GM12878 (cell line): Measurements from ENCODE around the gene ADM2. TPM values are rescaled to one million over a fixed set of nuclear protein-coding genes. Genes with fewer than 3 reads are reported as not detected.
A peak's percentile ranks its signal among the peaks of the same experiment; 100 is the strongest.

ENCODE experiments used
- BMI1 ChIP-seq: fragments of 450-650 bp; IDR thresholded peaks from 2 replicates; pipeline ENCODE4 v1.6.1; 2016; ENCODE audit warnings: mild to moderate bottlenecking, moderate library complexity, borderline replicate concordance
- CEBPZ ChIP-seq: fragments of 150-350 bp; IDR thresholded peaks from 2 replicates; pipeline ENCODE4 v1.6.1; 2016; ENCODE audit warnings: low read depth, low read length
- CREB1 ChIP-seq: IDR thresholded peaks from 2 replicates; pipeline ENCODE4 v1.6.1; 2012; ENCODE audit warnings: low read depth, mild to moderate bottlenecking, inconsistent platforms
- E2F8 ChIP-seq: fragments of 450-650 bp; IDR thresholded peaks from 2 replicates; pipeline ENCODE4 v1.6.1; 2018; ENCODE audit warnings: mild to moderate bottlenecking, low read depth, moderate library complexity; ENCODE audit not compliant: partially characterized antibody
- ELK1 ChIP-seq: IDR thresholded peaks from 2 replicates; pipeline ENCODE4 v1.6.1; 2012; ENCODE audit warnings: low read depth, low read length, improper control_type of control experiment
- HDGF ChIP-seq: fragments of 450-650 bp; IDR thresholded peaks from 2 replicates; pipeline ENCODE4 v1.6.1; 2016; ENCODE audit warnings: antibody characterized with exemption
- IRF4 ChIP-seq: IDR thresholded peaks from 2 replicates; pipeline ENCODE4 v1.6.1; 2011; ENCODE audit warnings: low read depth, low read length
- IRF5 ChIP-seq: fragments of 450-650 bp; IDR thresholded peaks from 2 replicates; pipeline ENCODE4 v1.6.1; 2017; ENCODE audit warnings: borderline replicate concordance
- JUND ChIP-seq: IDR thresholded peaks from 2 replicates; pipeline ENCODE4 v1.6.1; 2012; ENCODE audit warnings: low read depth, mild to moderate bottlenecking, low read length, improper control_type of control experiment, moderate library complexity
- MTA2 ChIP-seq: fragments of 450-650 bp; IDR thresholded peaks from 2 replicates; pipeline ENCODE4 v1.6.1; 2016; ENCODE audit warnings: low read depth, mild to moderate bottlenecking, moderate library complexity
- POLR2A ChIP-seq: IDR thresholded peaks from 2 replicates; pipeline ENCODE4 v1.6.1; 2011; ENCODE audit warnings: low read depth, mild to moderate bottlenecking, low read length
- RAD51 ChIP-seq: fragments of 450-650 bp; IDR thresholded peaks from 2 replicates; pipeline ENCODE4 v1.6.1; 2016; ENCODE audit warnings: moderate library complexity, mild to moderate bottlenecking, inconsistent platforms
- SIX5 ChIP-seq: IDR thresholded peaks from 2 replicates; pipeline ENCODE4 v1.6.1; 2011; ENCODE audit warnings: mild to moderate bottlenecking, low read depth, low read length, moderate library complexity; ENCODE audit not compliant: severe bottlenecking
- SMAD1 ChIP-seq: fragments of 450-650 bp; IDR thresholded peaks from 2 replicates; pipeline ENCODE4 v1.6.1; 2018; ENCODE audit warnings: mild to moderate bottlenecking, low read depth; ENCODE audit not compliant: partially characterized antibody
- SREBF1 ChIP-seq: IDR thresholded peaks from 2 replicates; pipeline ENCODE4 v1.6.1; 2012; ENCODE audit warnings: mild to moderate bottlenecking, low read length
- TCF3 ChIP-seq: IDR thresholded peaks from 2 replicates; pipeline ENCODE4 v1.6.1; 2012; ENCODE audit warnings: low read depth, mild to moderate bottlenecking, low read length, borderline replicate concordance; ENCODE audit not compliant: insufficient read depth
- polyA plus RNA-seq, 11 experiments: library from polyadenylated mRNA; depleted of rRNA in 4 of 11; unstranded in 6 of 11; stranded (reverse) in 5 of 11; fragments of >200 nt; fragmentation: Nextera tagmentation in 4 of 11; fragmentation: Illumina TruSeq in 1 of 11; extraction: Ambion mirVana in 4 of 11; extraction: Trizol in 1 of 11; gene quantifications; 1 replicate in 1 of 11; 2 replicates in 10 of 11; pipeline versions ENCODE4 v1.2.1 to v1.2.3, GENCODE V29; 2011 to 2016; ENCODE audit warnings: inconsistent platforms in 2 of 11, missing spikeins in 2 of 11, low read depth in 1 of 11
- total RNA-seq, 4 experiments: library from RNA; depleted of rRNA in 3 of 4; stranded (reverse); fragments of >200 nt in 3 of 4; fragmentation: Illumina TruSeq in 1 of 4; extraction: Trizol in 1 of 4; gene quantifications; 2 replicates each; pipeline versions ENCODE4 v1.2.1 to v1.2.3, GENCODE V29; 2013 to 2021

ADM2 gene
- total and polyA plus RNA-seq, 10 of the 15 experiments (the other 5 are each of a cell fraction or from before 2014, with no cell fraction given): 0.02 to 0.33 (median 0.12) TPM; not detected in 2

GRCh38 chr22:50469377-50470305, 11.7 kb upstream of the ADM2 start (continued):
- no peak for TF ChIP-seq E2F8
- 0 out of 2 replicates have a peak, but pooled peaks have one; percentile 40 for TF ChIP-seq HDGF
- TF ChIP-seq ELK1: no peak
- no peak for TF ChIP-seq BMI1
- TF ChIP-seq IRF4: peak; percentile 36; the same call in 1 of the 2 replicates
- TF ChIP-seq CEBPZ: no peak
- TF ChIP-seq SREBF1: no peak
- TF ChIP-seq MTA2: peak; percentile 57; the same call in 1 of the 2 replicates
- no peak for TF ChIP-seq SIX5
- peak; percentile 99 for TF ChIP-seq TCF3
- no peak; the same call in 1 of the 2 replicates for TF ChIP-seq JUND
- TF ChIP-seq RAD51: no peak
- peak; percentile 69 for TF ChIP-seq POLR2A
- no peak for TF ChIP-seq SMAD1
- TF ChIP-seq IRF5: no peak
- TF ChIP-seq CREB1: peak; percentile 62; the same call in 1 of the 2 replicates
